Heart left ventricle (tissue), 16 donors: ENCODE data around the gene OR56A4. TPM values are rescaled to one million over a fixed set of nuclear protein-coding genes. Genes with fewer than 3 reads are reported as not detected.
"Not testable (repeated sequence)": the region's sequence is repeated elsewhere in the genome, so short reads cannot be mapped to it uniquely, and the experiment has no call there.

Source experiments
- ATAC-seq, 4 donors: fragments of 200-7000 bp; cut with Tn5 transposase; one replicate each; pipeline ENCODE4 v1.9.1; 2020 to 2022; ENCODE audit warnings: moderate library complexity in 4 of 4, mild to moderate bottlenecking in 3 of 4, moderate number of reproducible peaks in 1 of 4
- DNase-seq, 5 donors: peaks; one replicate each; pipeline ENCODE4 v3.0.0-alpha.2; 2020
- H3K27ac ChIP-seq, 12 donors: fragments of 200-600 bp; sonication (generic) in 4 of 12; one replicate each; pipeline versions ENCODE4 v1.5.0 to v1.8.0; 2016 to 2022; ENCODE audit warnings: mild to moderate bottlenecking in 2 of 12
- H3K27me3 ChIP-seq, 9 donors: fragments of 200-600 bp; sonication (generic) in 2 of 9; one replicate each; pipeline versions ENCODE4 v1.5.1 to v1.8.0; 2016 to 2022; ENCODE audit warnings: mild to moderate bottlenecking in 3 of 9
- H3K36me3 ChIP-seq, 9 donors: fragments of 200-600 bp; sonication (generic) in 2 of 9; one replicate each; pipeline versions ENCODE4 v1.5.0 to v1.8.0; 2018 to 2022; ENCODE audit warnings: mild to moderate bottlenecking in 2 of 9
- H3K4me1 ChIP-seq, 12 donors: fragments of 200-600 bp; sonication (generic) in 4 of 12; one replicate each; pipeline versions ENCODE4 v1.5.0 to v1.8.0; 2016 to 2022; ENCODE audit warnings: mild to moderate bottlenecking in 3 of 12
- H3K4me3 ChIP-seq, 12 donors: fragments of 200-600 bp; sonication (generic) in 4 of 12; one replicate each; pipeline versions ENCODE4 v1.5.0 to v1.8.0; 2017 to 2022; ENCODE audit warnings: mild to moderate bottlenecking in 9 of 12, moderate library complexity in 4 of 12
- H3K9me3 ChIP-seq, 12 donors: fragments of 200-600 bp; sonication (generic) in 4 of 12; one replicate each; pipeline versions ENCODE4 v1.5.0 to v1.8.0; 2016 to 2022; ENCODE audit warnings: mild to moderate bottlenecking in 1 of 12
- CTCF ChIP-seq, 12 donors: fragments of 200-600 bp; sonication (generic) in 4 of 12; IDR thresholded peaks; one replicate each; pipeline versions ENCODE4 v1.5.0 to v1.8.0; 2018 to 2022; ENCODE audit warnings: antibody characterized with exemption in 12 of 12, mild to moderate bottlenecking in 5 of 12
- POLR2A ChIP-seq, 2 donors: fragments of 450-650 bp; IDR thresholded peaks; one replicate each; pipeline ENCODE4 v1.6.1; 2017; ENCODE audit warnings: antibody characterized with exemption in 2 of 2, mild to moderate bottlenecking in 2 of 2, moderate library complexity in 2 of 2
- WGBS, 4 donors: extraction: QIAGEN DNeasy Blood & Tissue Kit in 2 of 4; methylation state at CpG; one replicate each; pipeline versions ENCODE4 v1.1.5 to v1.1.7; 2013 to 2018; 5-methylcytosine and 5-hydroxymethylcytosine counted together
- intact Hi-C, 10 donors: fragments of 100-400 bp; cut with DNase I; formaldehyde crosslinking; loops; one replicate each; pipeline versions ENCODE4 v1.11.1 to v1.14.2; 2022
- polyA plus RNA-seq, 2 donors: library from polyadenylated mRNA; stranded (reverse); fragments of 200-250 nt; gene quantifications; one replicate each; pipeline ENCODE4 v1.2.3, GENCODE V29; 2013
- total RNA-seq, 9 donors: library from RNA; depleted of rRNA in 2 of 9; stranded (reverse); fragments of >200 nt in 2 of 9; fragmentation: NEBNext Ultra II Directional in 3 of 9; extraction: Animal tissue kit (Norgen Biotek cat#: 25700) in 3 of 9; gene quantifications; one replicate each; pipeline versions ENCODE4 v1.1.0 to v1.2.4, GENCODE V29; 2016 to 2023
- donor health status: ischemic (EF 13 %, LVEDD 7.1; RV severe dilation, severe dysfunction).
- donor health status: healthy with polysubstance abuse.
- donor health status: DM: no; HTN: yes; CAD: no.
- donor health status: DM: no; HTN: no; CAD: no.
- donor health status: ischemic (EF 25% LVEDD 6.9; RV normal size, moderate dysfunction).
- donor health status: ischemic (EF 25% LVEDD 5.7; RV mildly dilated, moderate dysfunction).
- donor health status: healthy.
- donor health status: DM: yes; HTN: yes; CAD: no.
- donor health status: ischemic (EF 35%, LVEDD 5.7; RV mildly dilated, moderate dysfunction).
- donor health status: nonischemic (EF 11% LVEDD 7.7; RV severe dilation, severe dysfunction).
- donor health status: DM: yes; HTN: yes; CAD: no.
- donor health status: PGD.
- donor health status: ischemic (EF 29% LVEDD 5.4; RV normal size, mild dysfunction).
- donor health status: nonischemic (EF 23%, LVEDD 6.1; RV moderate dilation, normal function).

Gene OR56A4
- total and polyA plus RNA-seq, 11 donors: 0.40 TPM; not detected in 10

DNA sequence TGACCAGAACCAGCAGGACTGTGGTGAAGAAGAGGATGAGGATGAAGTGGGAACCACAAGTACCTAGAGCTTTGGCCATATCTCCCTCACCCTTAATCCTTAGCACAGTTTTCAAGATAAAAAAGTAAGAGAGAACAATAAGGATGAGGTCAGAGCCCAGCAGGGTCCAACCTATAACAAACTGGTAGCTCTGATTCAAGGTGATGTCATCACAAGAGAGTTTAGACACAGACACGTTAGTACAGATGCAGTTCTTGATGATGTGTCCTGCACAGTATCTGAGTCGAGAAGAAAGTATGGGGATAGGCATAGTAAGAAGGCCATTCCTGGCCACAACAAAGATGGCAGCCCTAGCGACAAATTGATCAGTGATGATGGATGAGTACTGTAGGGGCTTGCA is 39.0 kb downstream of the OR56A4 start:
- no peaks in the 10 kb centered on the region for H3K36me3 ChIP-seq
- WGBS, 4 donors: 42 to 74% (median 63%) methylated on average over 3 of the region's 3 CpGs
- intact Hi-C loops: no loop called here

DNA sequence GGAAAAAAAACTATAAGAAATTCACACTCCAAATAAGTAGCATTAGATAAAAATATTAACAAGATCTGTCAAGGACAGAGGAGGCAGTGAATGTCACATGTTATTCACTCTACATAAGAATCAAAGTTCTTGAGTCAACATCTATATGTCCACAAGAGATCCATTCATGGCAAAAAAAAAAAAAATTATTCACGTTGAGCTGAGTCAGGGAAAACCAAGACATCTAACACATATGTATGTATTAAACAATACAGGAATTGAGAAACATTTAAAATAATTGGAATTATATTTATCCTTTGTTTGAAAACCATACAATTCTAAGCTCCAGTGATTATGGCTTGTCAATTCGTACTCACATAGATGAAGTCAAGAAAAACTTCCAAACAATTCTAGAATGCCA is 39.8 kb downstream of the OR56A4 start:
- no peak for ATAC-seq
- TF ChIP-seq CTCF (IDR thresholded peaks at IDR 0.05): no peak
- TF ChIP-seq POLR2A (IDR thresholded peaks at IDR 0.05): no peak
- DNase-seq: no peak
- Histone ChIP-seq H3K27ac (no peak overlapping the region), H3K4me3 (no peak overlapping the region), H3K27me3 (peaks cover 0 to 5% (median 0%) of the 10 kb centered on the region in 9 donors), H3K9me3 (peaks cover 0 to 25% (median 5%) of the 10 kb centered on the region in 12 donors), H3K4me1 (no peaks in the 10 kb centered on the region), H3K36me3 (no peaks in the 10 kb centered on the region)
- 60 to 74% (median 68%) methylated on average over 2 of the region's 2 CpGs for WGBS, 4 donors
- intact Hi-C loops: no loop called here

More for the DNA sequence above, 39.0 kb downstream of the OR56A4 start:
- ATAC-seq (no peak), DNase-seq (no peak)
- no peak overlapping the region for H3K27ac ChIP-seq
- H3K4me3 ChIP-seq: no peak overlapping the region
- no peaks in the 10 kb centered on the region for H3K4me1 ChIP-seq
- peaks cover 0 to 5% (median 0%) of the 10 kb centered on the region in 9 donors for H3K27me3 ChIP-seq
- peaks cover 0 to 21% (median 5%) of the 10 kb centered on the region in 12 donors for H3K9me3 ChIP-seq
- no peak for TF ChIP-seq POLR2A (IDR thresholded peaks at IDR 0.05)
- TF ChIP-seq CTCF (IDR thresholded peaks at IDR 0.05): no peak

DNA sequence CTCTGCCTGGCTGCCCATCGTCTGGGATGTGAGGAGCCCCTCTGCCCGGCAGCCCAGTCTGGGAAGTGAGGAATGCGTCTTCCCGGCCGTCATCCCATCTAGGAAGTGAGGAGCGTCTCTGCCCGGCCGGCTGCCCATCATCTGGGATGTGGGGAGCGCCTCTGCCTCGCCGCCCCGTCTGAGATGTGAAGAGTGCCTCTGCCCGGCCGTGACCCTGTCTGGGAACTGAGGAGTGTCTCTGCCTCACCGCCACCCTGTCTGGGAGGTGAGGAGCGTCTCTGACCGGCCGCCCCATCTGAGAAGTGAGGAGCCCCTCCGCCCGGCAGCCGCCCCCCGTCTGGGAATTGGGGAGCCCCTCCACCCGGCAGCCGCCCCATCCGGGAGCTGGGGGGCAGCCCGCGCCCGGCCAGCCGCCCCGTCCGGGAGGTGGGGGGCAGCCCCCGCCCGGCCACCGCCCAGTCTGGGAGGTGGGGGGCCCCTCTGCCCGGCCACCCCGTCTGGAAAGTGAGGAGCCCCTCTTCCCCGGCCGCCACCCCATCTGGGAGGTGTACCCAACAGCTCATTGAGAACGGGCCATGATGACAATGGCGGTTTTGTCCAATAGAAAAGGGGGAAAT is 45.9 kb downstream of the OR56A4 start:
- WGBS, 4 donors: 78 to 96% (median 94%) methylated on average over 9 to 40 of the region's 40 CpGs
- H3K4me3 ChIP-seq, H3K4me1 ChIP-seq, H3K27me3 ChIP-seq, intact Hi-C loops, ATAC-seq, H3K36me3 ChIP-seq, H3K27ac ChIP-seq: not testable (repeated sequence)
- DNase-seq: peak in 1 of 5 donors; percentile 60
- peaks cover 0 to 43% (median 5%) of the 10 kb centered on the region in 12 donors for H3K9me3 ChIP-seq

DNA sequence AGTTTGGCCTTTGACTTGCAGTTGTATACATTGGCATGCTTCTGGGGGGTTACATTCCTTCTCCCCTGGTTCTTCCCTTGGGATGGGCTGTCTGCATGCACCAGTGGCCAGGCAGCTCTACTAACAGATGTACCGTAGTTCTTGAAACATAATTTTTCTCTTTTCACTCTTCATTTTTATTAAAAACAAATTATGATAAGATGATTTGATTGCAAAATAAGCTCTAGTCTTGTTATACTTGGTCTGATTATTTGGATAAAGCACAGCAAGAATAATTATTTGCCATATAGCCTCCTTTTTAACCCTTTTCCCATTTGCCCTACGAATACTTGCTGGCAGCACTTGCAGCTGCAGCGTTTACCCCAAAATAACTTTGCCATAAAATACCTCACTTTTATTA is 51.2 kb downstream of the OR56A4 start:
- ATAC-seq (no peak), DNase-seq (no peak)
- Histone ChIP-seq H3K9me3 (peaks cover 0 to 14% (median 0%) of the 10 kb centered on the region in 12 donors), H3K4me3 (no peak overlapping the region), H3K36me3 (no peaks in the 10 kb centered on the region), H3K4me1 (no peaks in the 10 kb centered on the region), H3K27me3 (peaks cover 0 to 2% (median 0%) of the 10 kb centered on the region in 9 donors), H3K27ac (no peak overlapping the region)
- TF ChIP-seq CTCF (IDR thresholded peaks at IDR 0.05): no peak
- TF ChIP-seq POLR2A (IDR thresholded peaks at IDR 0.05): no peak
- WGBS, 4 donors: 84 to 88% (median 87%) methylated on average over 3 of the region's 3 CpGs
- intact Hi-C loops: no loop called here

Other genes starting within 250 kb of the OR56A4 start
- gene OR52N5, start 223.6 kb downstream of the OR56A4 start, total RNA-seq: not detected
- not detected for gene OR52N5, start 223.6 kb downstream of the OR56A4 start, polyA plus RNA-seq
- gene OR52N1, start 215.7 kb downstream of the OR56A4 start, total RNA-seq: under 1 TPM in 1 of 9 donors, not detected in 8; 0.21 TPM
- gene OR52N1, start 215.7 kb downstream of the OR56A4 start, polyA plus RNA-seq: not detected
- gene OR52N2, start 198.0 kb downstream of the OR56A4 start, total RNA-seq: not detected
- gene OR52N2, start 198.0 kb downstream of the OR56A4 start, polyA plus RNA-seq: not detected
- not detected for gene OR52E6, start 165.0 kb downstream of the OR56A4 start, total RNA-seq
- gene OR52E6, start 165.0 kb downstream of the OR56A4 start, polyA plus RNA-seq: not detected
- not detected for gene OR52E8, start 149.3 kb downstream of the OR56A4 start, total RNA-seq
- gene OR52E8, start 149.3 kb downstream of the OR56A4 start, polyA plus RNA-seq: not detected
- not detected for gene OR52E4, start 126.3 kb downstream of the OR56A4 start, total RNA-seq
- not detected for gene OR52E4, start 126.3 kb downstream of the OR56A4 start, polyA plus RNA-seq
- gene OR52E5, start 113.7 kb downstream of the OR56A4 start, total RNA-seq: not detected
- gene OR52E5, start 113.7 kb downstream of the OR56A4 start, polyA plus RNA-seq: not detected
- gene OR56A3, start 64.7 kb downstream of the OR56A4 start, total RNA-seq: not detected
- gene OR56A3, start 64.7 kb downstream of the OR56A4 start, polyA plus RNA-seq: not detected
- not detected for gene OR56A5, start 38.5 kb downstream of the OR56A4 start, total RNA-seq
- not detected for gene OR56A5, start 38.5 kb downstream of the OR56A4 start, polyA plus RNA-seq
- not detected for gene OR52L1, start 20.0 kb downstream of the OR56A4 start, total RNA-seq
- not detected for gene OR52L1, start 20.0 kb downstream of the OR56A4 start, polyA plus RNA-seq
- gene OR56A1, start 23.8 kb upstream of the OR56A4 start, total RNA-seq: under 1 TPM in 2 of 9 donors, not detected in 7; 0.03 to 0.06 TPM
- not detected for gene OR56A1, start 23.8 kb upstream of the OR56A4 start, polyA plus RNA-seq
- not detected for gene OR56B4, start 100.7 kb upstream of the OR56A4 start, total RNA-seq
- not detected for gene OR56B4, start 100.7 kb upstream of the OR56A4 start, polyA plus RNA-seq
- gene OR52B2, start 163.4 kb upstream of the OR56A4 start, total RNA-seq: not detected
- not detected for gene OR52B2, start 163.4 kb upstream of the OR56A4 start, polyA plus RNA-seq
- not detected for gene OR52W1, start 192.3 kb upstream of the OR56A4 start, total RNA-seq
- gene OR52W1, start 192.3 kb upstream of the OR56A4 start, polyA plus RNA-seq: not detected
- not detected for gene C11orf42, start 198.6 kb upstream of the OR56A4 start, total RNA-seq
- not detected for gene C11orf42, start 198.6 kb upstream of the OR56A4 start, polyA plus RNA-seq
- 10 to 100 TPM; 13.1 to 30.3 (median 16.3) TPM for gene FHIP1B, start 227.7 kb upstream of the OR56A4 start, total RNA-seq
- gene FHIP1B, start 227.7 kb upstream of the OR56A4 start, polyA plus RNA-seq: 10 to 100 TPM; 13.7 to 25.4 TPM
- not detected for gene CNGA4, start 232.1 kb upstream of the OR56A4 start, total RNA-seq
- gene CNGA4, start 232.1 kb upstream of the OR56A4 start, polyA plus RNA-seq: under 1 TPM; 0.06 to 0.11 TPM